ENCODE results near the gene HS2ST1.

DNA sequence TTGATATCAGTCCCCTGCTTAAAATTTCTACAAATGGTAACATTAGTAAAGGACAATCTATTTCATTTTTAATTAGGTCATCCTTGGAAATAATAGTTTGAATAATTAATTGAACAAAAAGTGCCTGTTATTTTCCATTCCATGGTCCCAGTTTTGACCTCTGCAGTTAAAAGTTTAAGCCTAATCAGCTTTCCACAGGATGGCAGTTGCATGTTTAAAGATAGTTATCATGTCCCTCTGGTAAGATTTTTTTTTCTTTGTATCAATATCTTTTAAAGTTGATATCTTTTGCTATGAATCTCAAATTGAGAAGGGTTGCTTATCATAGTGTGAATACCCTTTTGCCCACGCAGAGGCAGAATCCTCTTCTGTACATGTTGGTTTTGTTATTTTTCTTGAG is 90.4 kb downstream of the HS2ST1 start:
- no peak for TF ChIP-seq POLR2A (IDR thresholded peaks at IDR 0.05)
- TF ChIP-seq, protein P1, sequence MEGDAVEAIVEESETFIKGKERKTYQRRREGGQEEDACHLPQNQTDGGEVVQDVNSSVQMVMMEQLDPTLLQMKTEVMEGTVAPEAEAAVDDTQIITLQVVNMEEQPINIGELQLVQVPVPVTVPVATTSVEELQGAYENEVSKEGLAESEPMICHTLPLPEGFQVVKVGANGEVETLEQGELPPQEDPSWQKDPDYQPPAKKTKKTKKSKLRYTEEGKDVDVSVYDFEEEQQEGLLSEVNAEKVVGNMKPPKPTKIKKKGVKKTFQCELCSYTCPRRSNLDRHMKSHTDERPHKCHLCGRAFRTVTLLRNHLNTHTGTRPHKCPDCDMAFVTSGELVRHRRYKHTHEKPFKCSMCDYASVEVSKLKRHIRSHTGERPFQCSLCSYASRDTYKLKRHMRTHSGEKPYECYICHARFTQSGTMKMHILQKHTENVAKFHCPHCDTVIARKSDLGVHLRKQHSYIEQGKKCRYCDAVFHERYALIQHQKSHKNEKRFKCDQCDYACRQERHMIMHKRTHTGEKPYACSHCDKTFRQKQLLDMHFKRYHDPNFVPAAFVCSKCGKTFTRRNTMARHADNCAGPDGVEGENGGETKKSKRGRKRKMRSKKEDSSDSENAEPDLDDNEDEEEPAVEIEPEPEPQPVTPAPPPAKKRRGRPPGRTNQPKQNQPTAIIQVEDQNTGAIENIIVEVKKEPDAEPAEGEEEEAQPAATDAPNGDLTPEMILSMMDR (IDR thresholded peaks at IDR 0.05) = no peak

Measured in uterus (tissue), 2 donors.